ENCODE measurements around the gene GMEB1. TPM values are rescaled to one million over a fixed set of nuclear protein-coding genes. Genes with fewer than 3 reads are reported as not detected.
A peak's percentile ranks its signal among the peaks of the same experiment; 100 is the strongest.
"Not testable (repeated sequence)": the region's sequence is repeated elsewhere in the genome, so short reads cannot be mapped to it uniquely, and the experiment has no call there.

GMEB1 gene
- polyA plus RNA-seq, 1 donor from 2014 or later: 4.9 TPM

DNA sequence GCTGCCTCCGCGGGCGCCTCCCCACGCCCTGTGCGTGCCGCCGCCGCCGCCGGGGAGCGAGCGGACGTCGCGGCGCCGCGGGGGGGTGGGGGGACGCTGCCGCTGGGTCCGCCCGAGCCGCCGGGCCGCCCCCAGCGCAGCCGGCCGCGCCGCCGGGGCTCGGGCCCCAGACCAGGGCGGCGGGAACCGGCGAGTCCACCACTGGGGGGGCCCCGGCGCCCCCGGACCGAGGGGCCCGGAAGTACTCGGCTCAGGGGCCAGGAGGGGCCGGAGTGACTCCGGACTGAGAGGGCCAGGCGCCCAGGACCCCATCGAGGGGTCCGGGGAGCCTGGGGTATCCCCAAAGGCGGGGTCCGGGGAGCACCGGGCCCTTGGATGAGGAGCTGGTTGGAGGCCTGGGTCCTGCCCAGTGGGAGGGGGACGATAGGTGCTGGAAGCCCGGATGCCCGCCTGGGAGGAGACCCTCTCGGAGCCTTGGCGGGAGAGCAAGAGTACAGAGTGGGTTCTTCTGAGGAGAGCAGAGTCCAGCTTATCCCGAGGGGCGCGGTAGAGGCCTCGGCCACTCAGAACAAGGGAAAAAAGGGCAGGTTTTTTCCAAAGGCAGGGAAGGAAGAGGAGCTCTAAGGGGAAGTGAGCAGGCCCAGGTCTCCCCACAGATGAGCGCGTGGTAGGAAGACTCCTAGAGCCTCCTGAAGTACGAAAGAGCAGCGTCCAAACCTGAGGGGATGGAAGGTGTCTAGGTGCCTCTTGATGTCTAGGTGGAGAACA lies 556 bp downstream of the GMEB1 start:
- Histone ChIP-seq H3K27me3 (ENCODE audit: insufficient read depth, low read depth, low read length) (no peaks in the 10 kb centered on the region), H3K9me3 (ENCODE audit: low read length) (no peaks in the 10 kb centered on the region), H3K79me2 (replicated peaks; ENCODE audit: insufficient read depth, low read length) (peaks cover 14% of the 10 kb centered on the region), H4K20me1 (ENCODE audit: insufficient read depth) (no peaks in the 10 kb centered on the region), H3K36me3 (ENCODE audit: insufficient read depth, low read length) (no peaks in the 10 kb centered on the region), H3K9me2 (ENCODE audit: insufficient read depth, low read length) (no peaks in the 10 kb centered on the region), H2AFZ (ENCODE audit: low read depth, low read length) (peak overlapping the region; percentile 85), H3F3A (ENCODE audit: insufficient read depth, low read length, poor library complexity, severe bottlenecking) (peaks cover 14% of the 10 kb centered on the region), H3K27ac (ENCODE audit: low read length) (peak overlapping the region; percentile 91), H3K4me3 (ENCODE audit: low read length) (peak overlapping the region; percentile 90), H3K9ac (ENCODE audit: low read length) (peak overlapping the region; percentile 96), H3K4me2 (ENCODE audit: low read length) (peak overlapping the region; percentile 71)
- TF ChIP-seq SMC3 (conservative IDR thresholded peaks at IDR 0.05; ENCODE audit: poor library complexity) (no peak), TAF1 (IDR thresholded peaks at IDR 0.05; ENCODE audit: low read depth) (peak; percentile 28), POLR2AphosphoS5 (IDR thresholded peaks at IDR 0.05) (peak; percentile 29), MXI1 (conservative IDR thresholded peaks at IDR 0.05; ENCODE audit: poor library complexity, severe bottlenecking) (peak; percentile 18), RAD21 (conservative IDR thresholded peaks at IDR 0.05) (no peak), EZH2 (IDR thresholded peaks at IDR 0.05; ENCODE audit: borderline replicate concordance, insufficient read depth, low read length, poor library complexity, severe bottlenecking) (no peak), CTCF (IDR thresholded peaks at IDR 0.05; ENCODE audit: poor library complexity, severe bottlenecking) (no peak), EP300 (conservative IDR thresholded peaks at IDR 0.05; ENCODE audit: poor library complexity, severe bottlenecking) (no peak)
- TF ChIP-seq, protein P1, sequence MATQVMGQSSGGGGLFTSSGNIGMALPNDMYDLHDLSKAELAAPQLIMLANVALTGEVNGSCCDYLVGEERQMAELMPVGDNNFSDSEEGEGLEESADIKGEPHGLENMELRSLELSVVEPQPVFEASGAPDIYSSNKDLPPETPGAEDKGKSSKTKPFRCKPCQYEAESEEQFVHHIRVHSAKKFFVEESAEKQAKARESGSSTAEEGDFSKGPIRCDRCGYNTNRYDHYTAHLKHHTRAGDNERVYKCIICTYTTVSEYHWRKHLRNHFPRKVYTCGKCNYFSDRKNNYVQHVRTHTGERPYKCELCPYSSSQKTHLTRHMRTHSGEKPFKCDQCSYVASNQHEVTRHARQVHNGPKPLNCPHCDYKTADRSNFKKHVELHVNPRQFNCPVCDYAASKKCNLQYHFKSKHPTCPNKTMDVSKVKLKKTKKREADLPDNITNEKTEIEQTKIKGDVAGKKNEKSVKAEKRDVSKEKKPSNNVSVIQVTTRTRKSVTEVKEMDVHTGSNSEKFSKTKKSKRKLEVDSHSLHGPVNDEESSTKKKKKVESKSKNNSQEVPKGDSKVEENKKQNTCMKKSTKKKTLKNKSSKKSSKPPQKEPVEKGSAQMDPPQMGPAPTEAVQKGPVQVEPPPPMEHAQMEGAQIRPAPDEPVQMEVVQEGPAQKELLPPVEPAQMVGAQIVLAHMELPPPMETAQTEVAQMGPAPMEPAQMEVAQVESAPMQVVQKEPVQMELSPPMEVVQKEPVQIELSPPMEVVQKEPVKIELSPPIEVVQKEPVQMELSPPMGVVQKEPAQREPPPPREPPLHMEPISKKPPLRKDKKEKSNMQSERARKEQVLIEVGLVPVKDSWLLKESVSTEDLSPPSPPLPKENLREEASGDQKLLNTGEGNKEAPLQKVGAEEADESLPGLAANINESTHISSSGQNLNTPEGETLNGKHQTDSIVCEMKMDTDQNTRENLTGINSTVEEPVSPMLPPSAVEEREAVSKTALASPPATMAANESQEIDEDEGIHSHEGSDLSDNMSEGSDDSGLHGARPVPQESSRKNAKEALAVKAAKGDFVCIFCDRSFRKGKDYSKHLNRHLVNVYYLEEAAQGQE (IDR thresholded peaks at IDR 0.05; ENCODE audit: borderline replicate concordance): no peak

GRCh38 chr1:28671254-28671780 lies 2.7 kb downstream of the GMEB1 start:
- Histone ChIP-seq H3F3A (ENCODE audit: insufficient read depth, low read length, poor library complexity, severe bottlenecking) (peaks cover 14% of the 10 kb centered on the region), H3K27me3 (ENCODE audit: insufficient read depth, low read depth, low read length) (no peaks in the 10 kb centered on the region), H4K20me1 (ENCODE audit: insufficient read depth) (no peaks in the 10 kb centered on the region), H2AFZ (ENCODE audit: low read depth, low read length) (no peak overlapping the region), H3K79me2 (replicated peaks; ENCODE audit: insufficient read depth, low read length) (peaks cover 14% of the 10 kb centered on the region), H3K9me3 (ENCODE audit: low read length) (no peaks in the 10 kb centered on the region), H3K9ac (ENCODE audit: low read length) (no peak overlapping the region), H3K36me3 (ENCODE audit: insufficient read depth, low read length) (no peaks in the 10 kb centered on the region), H3K4me3 (ENCODE audit: low read length) (no peak overlapping the region), H3K4me2 (ENCODE audit: low read length) (no peak overlapping the region), H3K27ac (ENCODE audit: low read length) (no peak overlapping the region), H3K9me2 (ENCODE audit: insufficient read depth, low read length) (no peaks in the 10 kb centered on the region)
- TF ChIP-seq POLR2AphosphoS5 (IDR thresholded peaks at IDR 0.05) (no peak), CTCF (IDR thresholded peaks at IDR 0.05; ENCODE audit: poor library complexity, severe bottlenecking) (no peak), MXI1 (conservative IDR thresholded peaks at IDR 0.05; ENCODE audit: poor library complexity, severe bottlenecking) (no peak)

- H3K9me3 ChIP-seq (ENCODE audit: low read length); H2AFZ ChIP-seq (ENCODE audit: low read depth, low read length); H3K9me2 ChIP-seq (ENCODE audit: insufficient read depth, low read length); H3K4me3 ChIP-seq (ENCODE audit: low read length); H3K4me2 ChIP-seq (ENCODE audit: low read length); H3K36me3 ChIP-seq (ENCODE audit: insufficient read depth, low read length); H3K27ac ChIP-seq (ENCODE audit: low read length); H3K9ac ChIP-seq (ENCODE audit: low read length); H3K27me3 ChIP-seq (ENCODE audit: insufficient read depth, low read depth, low read length); H4K20me1 ChIP-seq (ENCODE audit: insufficient read depth): not testable (repeated sequence)
- Histone ChIP-seq H3K79me2 (replicated peaks; ENCODE audit: insufficient read depth, low read length) (peaks cover 14% of the 10 kb centered on the region), H3F3A (ENCODE audit: insufficient read depth, low read length, poor library complexity, severe bottlenecking) (peaks cover 13% of the 10 kb centered on the region)
Measured at GRCh38 chr1:28672971-28673370, 4.4 kb downstream of the GMEB1 start.
